Mesothelial cell of epicardium (in vitro differentiated cells): ENCODE measurements around the gene BMERB1. TPM values are rescaled to one million over a fixed set of nuclear protein-coding genes. Genes with fewer than 3 reads are reported as not detected.
"Not testable (repeated sequence)": the region's sequence is repeated elsewhere in the genome, so short reads cannot be mapped to it uniquely, and the experiment has no call there.

Experiments used
- DNase-seq, 2 experiments: peaks; one replicate each; pipeline ENCODE4 v3.0.0; 2021; ENCODE audit warnings: low spot score in 2 of 2; ENCODE audit not compliant: unreplicated experiment in 2 of 2
- H3K27ac Mint-ChIP-seq: 2 replicates; pipeline ENCODE4 v1.8.0; 2021; ENCODE audit warnings: mixed read lengths
- H3K27me3 Mint-ChIP-seq: 2 replicates; pipeline ENCODE4 v1.8.0; 2021; ENCODE audit warnings: low read depth, mixed read lengths
- H3K36me3 Mint-ChIP-seq: 2 replicates; pipeline ENCODE4 v1.8.0; 2021; ENCODE audit warnings: mixed read lengths
- H3K4me1 Mint-ChIP-seq: 2 replicates; pipeline ENCODE4 v1.8.0; 2021; ENCODE audit warnings: mixed read lengths
- H3K4me3 Mint-ChIP-seq: 2 replicates; pipeline ENCODE4 v1.8.0; 2021; ENCODE audit warnings: mild to moderate bottlenecking, moderate library complexity, mixed read lengths
- H3K9me3 Mint-ChIP-seq: 2 replicates; pipeline ENCODE4 v1.8.0; 2021; ENCODE audit warnings: mixed read lengths
- total RNA-seq: library from RNA; stranded (reverse); gene quantifications from 3 replicates; pipeline ENCODE4 v1.2.1, GENCODE V29; 2021
- TF ChIP-seq, protein P1 (sequence below): fragments of 200-600 bp; sonication (generic); IDR thresholded peaks from one replicate; pipeline ENCODE4 v1.5.0; 2021; ENCODE audit warnings: antibody characterized with exemption; ENCODE audit not compliant: unreplicated experiment

The BMERB1 gene
- total RNA-seq, 1 donor from 2014 or later, result 3.9 TPM

GRCh38 chr16:15422222-15422621, 12.2 kb upstream of the BMERB1 start:
- Mint-ChIP-seq H3K4me3 (no peak overlapping the region), H3K27ac (no peak overlapping the region), H3K27me3 (peaks cover 26% of the 10 kb centered on the region), H3K4me1 (no peaks in the 10 kb centered on the region), H3K9me3 (no peaks in the 10 kb centered on the region), H3K36me3 (no peaks in the 10 kb centered on the region)
- TF ChIP-seq, protein P1, sequence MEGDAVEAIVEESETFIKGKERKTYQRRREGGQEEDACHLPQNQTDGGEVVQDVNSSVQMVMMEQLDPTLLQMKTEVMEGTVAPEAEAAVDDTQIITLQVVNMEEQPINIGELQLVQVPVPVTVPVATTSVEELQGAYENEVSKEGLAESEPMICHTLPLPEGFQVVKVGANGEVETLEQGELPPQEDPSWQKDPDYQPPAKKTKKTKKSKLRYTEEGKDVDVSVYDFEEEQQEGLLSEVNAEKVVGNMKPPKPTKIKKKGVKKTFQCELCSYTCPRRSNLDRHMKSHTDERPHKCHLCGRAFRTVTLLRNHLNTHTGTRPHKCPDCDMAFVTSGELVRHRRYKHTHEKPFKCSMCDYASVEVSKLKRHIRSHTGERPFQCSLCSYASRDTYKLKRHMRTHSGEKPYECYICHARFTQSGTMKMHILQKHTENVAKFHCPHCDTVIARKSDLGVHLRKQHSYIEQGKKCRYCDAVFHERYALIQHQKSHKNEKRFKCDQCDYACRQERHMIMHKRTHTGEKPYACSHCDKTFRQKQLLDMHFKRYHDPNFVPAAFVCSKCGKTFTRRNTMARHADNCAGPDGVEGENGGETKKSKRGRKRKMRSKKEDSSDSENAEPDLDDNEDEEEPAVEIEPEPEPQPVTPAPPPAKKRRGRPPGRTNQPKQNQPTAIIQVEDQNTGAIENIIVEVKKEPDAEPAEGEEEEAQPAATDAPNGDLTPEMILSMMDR, result no peak
- DNase-seq, result no peak

- no peaks in the 10 kb centered on the region for H3K4me1 Mint-ChIP-seq
- TF ChIP-seq, protein P1, result no peak
- H3K9me3 Mint-ChIP-seq, result no peaks in the 10 kb centered on the region
- DNase-seq, result no peak
- H3K27me3 Mint-ChIP-seq, result peaks cover 25% of the 10 kb centered on the region
- no peak overlapping the region for H3K27ac Mint-ChIP-seq
- H3K4me3 Mint-ChIP-seq, result no peak overlapping the region
- no peaks in the 10 kb centered on the region for H3K36me3 Mint-ChIP-seq
Observed at GRCh38 chr16:15425861-15426260, 8.5 kb upstream of the BMERB1 start.

GRCh38 chr16:15426796-15427195, 7.6 kb upstream of the BMERB1 start:
- H3K4me3 Mint-ChIP-seq, result no peak overlapping the region
- peaks cover 28% of the 10 kb centered on the region for H3K27me3 Mint-ChIP-seq
- no peak overlapping the region for H3K27ac Mint-ChIP-seq
- no peak for DNase-seq
- H3K9me3 Mint-ChIP-seq, result no peaks in the 10 kb centered on the region
- no peaks in the 10 kb centered on the region for H3K36me3 Mint-ChIP-seq
- TF ChIP-seq, protein P1, result no peak
- H3K4me1 Mint-ChIP-seq, result no peaks in the 10 kb centered on the region

- Mint-ChIP-seq H3K4me1 (no peaks in the 10 kb centered on the region), H3K9me3 (no peaks in the 10 kb centered on the region), H3K27ac (no peak overlapping the region), H3K27me3 (peaks cover 29% of the 10 kb centered on the region), H3K4me3 (no peak overlapping the region), H3K36me3 (no peaks in the 10 kb centered on the region)
- no peak for DNase-seq
- TF ChIP-seq, protein P1, result no peak
Observed at GRCh38 chr16:15427648-15428239, 6.6 kb upstream of the BMERB1 start.

DNA sequence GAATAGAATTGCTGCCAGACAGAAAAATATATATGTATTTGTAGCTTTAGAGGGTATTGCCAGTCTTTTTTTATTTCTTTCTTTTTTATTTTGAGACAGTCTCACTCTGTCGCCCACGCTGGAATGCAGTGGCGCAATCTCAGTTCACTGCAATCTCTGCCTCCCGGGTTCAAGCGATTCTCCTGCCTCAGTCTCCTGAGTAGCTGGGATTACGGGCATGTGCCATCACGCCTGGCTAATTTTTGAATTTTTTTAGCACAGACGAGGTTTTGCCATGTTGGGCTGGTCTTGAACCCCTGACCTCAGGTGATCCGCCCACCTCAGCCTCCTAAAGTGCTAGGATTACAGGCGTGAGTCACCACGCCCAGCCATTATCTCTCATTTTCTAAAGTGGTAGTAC, 3.5 kb upstream of the BMERB1 start:
- H3K36me3 Mint-ChIP-seq, DNase-seq, H3K4me3 Mint-ChIP-seq, H3K27ac Mint-ChIP-seq, H3K9me3 Mint-ChIP-seq, H3K4me1 Mint-ChIP-seq: not testable (repeated sequence)
- H3K27me3 Mint-ChIP-seq, result peaks cover 48% of the 10 kb centered on the region

- Mint-ChIP-seq H3K4me1 (peaks cover 1% of the 10 kb centered on the region), H3K36me3 (no peaks in the 10 kb centered on the region), H3K4me3 (peak overlapping the region; percentile 74), H3K9me3 (no peaks in the 10 kb centered on the region), H3K27ac (no peak overlapping the region), H3K27me3 (peaks cover 58% of the 10 kb centered on the region)
- TF ChIP-seq, protein P1, result no peak
- DNase-seq, result no peak
Observed at GRCh38 chr16:15434079-15434424, 336 bp upstream of the BMERB1 start.
